OCI-M2 (cell line): ENCODE results near the gene SIGMAR1.

Experiments used
- DNase-seq: peaks from one replicate; lab custom pipeline; 2025; ENCODE audit not compliant: unreplicated experiment; lab: John Stamatoyannopoulos, UW

SIGMAR1 gene

DNA sequence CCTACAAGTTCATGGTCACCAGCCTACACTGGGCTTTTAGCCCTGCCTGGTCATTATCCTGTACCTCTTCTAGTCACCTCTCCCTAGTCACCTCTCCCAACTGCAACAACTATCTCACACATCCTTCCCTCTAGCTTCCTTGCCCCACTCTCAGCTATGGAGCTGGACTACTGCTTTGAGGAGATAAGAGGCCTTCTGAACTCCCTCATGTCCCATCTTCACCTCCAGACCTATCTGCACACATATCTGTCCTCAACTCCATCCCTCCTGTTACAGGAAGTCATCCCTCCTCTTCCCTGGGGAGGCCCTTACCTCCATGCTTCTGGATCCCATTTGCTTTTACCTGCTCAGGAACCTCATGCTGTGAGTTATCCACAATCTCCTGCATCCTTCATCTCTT is 31.4 kb downstream of the SIGMAR1 start:
- no peak for DNase-seq

DNA sequence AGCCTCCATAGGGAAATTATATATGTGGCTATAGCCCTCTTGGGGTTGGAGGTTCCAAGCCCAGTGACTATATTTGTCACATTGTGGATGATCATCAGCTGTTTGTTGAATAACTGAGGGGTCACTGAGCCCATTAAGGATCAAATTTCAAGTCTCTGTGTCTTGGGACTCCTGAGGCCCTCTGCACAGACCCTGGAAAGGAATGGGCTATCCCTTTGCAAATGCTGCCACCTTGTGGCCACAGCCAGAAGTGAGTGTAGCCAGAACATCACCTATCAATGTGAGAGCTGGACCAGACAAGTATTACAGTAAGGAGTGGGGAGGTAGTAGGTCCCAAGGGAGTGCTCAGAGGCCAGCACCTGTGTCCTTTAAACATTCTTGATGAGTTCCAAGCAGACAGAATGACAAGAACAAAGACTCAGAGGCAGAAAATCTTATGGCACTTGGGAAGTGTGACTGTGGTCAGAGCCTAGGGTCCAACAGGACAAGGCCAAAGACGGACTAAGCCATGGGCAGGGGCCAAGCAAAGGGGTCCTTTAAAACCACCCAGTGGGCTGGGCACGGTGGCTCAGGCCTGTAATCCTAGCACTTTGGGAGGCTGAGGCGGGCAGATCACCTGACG is 33.9 kb downstream of the SIGMAR1 start:
- DNase-seq, result peak; percentile 65

- DNase-seq, result no peak
Observed at GRCh38 chr9:34601937-34602573, 35.5 kb downstream of the SIGMAR1 start.

DNA sequence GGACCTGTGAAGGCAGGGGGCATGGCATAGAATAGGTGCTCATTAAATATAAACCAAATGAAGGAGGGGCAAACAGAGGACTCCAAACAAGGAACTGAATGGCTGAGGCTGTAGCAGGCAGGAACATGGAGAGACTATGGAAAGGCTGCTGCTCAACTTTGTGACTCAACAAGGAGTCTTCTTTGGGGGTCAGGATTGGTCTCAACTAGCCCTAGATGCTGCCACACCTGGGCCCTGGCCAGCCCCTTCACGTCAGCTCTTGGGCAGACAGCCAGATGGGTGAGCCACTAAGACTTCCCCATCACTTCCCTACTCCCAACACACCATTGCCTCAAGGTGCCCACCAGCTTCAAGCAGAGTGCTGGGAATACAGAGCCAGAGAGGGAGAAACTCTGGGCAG is 36.7 kb downstream of the SIGMAR1 start:
- DNase-seq, result no peak

- DNase-seq, result no peak
Observed at GRCh38 chr9:34599546-34599945, 38.0 kb downstream of the SIGMAR1 start.

GRCh38 chr9:34594177-34594576 is 43.4 kb downstream of the SIGMAR1 start:
- no peak for DNase-seq

- DNase-seq, result no peak
Observed at GRCh38 chr9:34592895-34593601, 44.5 kb downstream of the SIGMAR1 start.

GRCh38 chr9:34591917-34592866 is 45.4 kb downstream of the SIGMAR1 start:
- DNase-seq, result no peak

DNA sequence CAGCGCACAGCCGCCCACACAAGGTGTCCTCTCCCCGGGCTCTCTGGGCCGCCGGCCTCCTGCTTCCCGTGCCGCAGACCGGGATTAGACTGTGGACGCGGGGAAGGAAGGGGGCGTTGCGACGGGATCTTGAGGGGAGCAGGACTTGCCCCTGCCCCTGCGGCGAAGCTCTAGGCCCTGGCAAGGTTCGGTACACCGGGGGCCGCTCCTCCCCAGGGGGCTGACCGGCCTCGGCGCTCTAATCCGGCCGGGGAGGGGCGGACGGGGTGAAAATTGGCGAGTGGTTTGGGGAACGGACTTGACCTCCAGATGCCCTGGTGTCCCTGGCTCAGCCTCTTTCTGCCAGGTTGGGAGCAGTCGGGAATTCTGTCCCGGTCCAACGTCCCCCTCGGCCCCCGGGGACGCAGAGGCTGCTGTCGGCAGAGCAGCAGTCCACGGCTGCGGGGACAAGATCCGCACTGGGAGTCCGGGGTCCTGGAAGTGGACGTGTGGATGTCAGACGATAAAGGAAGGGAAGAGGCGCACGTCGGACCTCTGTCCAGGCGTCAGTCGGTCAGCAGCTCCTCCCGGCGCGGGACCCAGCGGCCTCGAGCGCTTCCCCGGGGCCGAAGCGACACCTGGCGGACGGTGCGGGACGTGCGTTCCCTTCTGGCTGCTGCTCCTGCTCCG is 46.2 kb downstream of the SIGMAR1 start:
- no peak for DNase-seq

DNA sequence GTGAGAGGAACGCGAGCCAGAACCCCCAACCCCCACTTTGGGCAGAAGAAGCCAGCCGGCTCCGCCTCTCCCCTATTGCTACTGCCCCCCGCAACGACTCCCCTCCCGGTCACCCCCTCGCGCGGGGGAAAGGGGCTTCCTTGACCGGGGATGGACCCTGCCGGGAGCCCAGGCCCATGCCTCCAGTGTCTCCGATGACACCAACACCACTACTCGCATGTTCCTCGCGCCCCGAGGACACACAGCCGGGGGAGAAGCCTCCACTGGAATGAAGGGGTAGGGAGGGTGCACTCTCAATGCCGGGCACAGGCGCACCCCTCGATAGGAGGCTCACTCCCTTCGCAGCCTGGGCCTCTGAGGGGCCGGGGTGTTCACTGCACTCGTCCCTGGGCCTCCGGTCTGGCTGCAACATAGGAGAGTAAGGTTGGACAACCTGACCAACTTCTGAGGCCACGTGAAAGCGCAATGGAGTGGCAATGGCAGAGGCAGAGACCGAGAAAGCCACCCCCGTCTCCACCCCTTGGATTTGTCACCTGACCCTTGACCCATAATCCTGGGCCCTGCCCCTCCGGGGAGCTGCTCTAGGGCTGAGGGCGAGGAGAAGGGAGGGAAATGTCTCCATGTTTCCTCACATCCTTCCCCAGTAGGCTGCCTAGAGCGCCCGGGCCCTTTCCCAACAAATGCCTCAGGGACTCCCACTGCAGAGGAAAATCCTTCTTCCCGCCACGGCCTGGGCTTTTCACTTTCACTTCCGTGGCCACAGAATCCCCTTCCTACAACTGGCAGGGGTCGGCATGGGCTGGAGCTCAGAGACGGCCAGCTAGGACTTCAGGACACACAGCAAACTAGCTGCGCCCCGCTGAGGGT is 47.0 kb downstream of the SIGMAR1 start:
- DNase-seq, result no peak

GRCh38 chr9:34589636-34590380 is 47.8 kb downstream of the SIGMAR1 start, which contains the start of gene CNTFR:
Gene CNTFR (minus strand): TSS chr9:34589724. CDS start chr9:34568981, 20,743 bp downstream.
- DNase-seq, result no peak

DNA sequence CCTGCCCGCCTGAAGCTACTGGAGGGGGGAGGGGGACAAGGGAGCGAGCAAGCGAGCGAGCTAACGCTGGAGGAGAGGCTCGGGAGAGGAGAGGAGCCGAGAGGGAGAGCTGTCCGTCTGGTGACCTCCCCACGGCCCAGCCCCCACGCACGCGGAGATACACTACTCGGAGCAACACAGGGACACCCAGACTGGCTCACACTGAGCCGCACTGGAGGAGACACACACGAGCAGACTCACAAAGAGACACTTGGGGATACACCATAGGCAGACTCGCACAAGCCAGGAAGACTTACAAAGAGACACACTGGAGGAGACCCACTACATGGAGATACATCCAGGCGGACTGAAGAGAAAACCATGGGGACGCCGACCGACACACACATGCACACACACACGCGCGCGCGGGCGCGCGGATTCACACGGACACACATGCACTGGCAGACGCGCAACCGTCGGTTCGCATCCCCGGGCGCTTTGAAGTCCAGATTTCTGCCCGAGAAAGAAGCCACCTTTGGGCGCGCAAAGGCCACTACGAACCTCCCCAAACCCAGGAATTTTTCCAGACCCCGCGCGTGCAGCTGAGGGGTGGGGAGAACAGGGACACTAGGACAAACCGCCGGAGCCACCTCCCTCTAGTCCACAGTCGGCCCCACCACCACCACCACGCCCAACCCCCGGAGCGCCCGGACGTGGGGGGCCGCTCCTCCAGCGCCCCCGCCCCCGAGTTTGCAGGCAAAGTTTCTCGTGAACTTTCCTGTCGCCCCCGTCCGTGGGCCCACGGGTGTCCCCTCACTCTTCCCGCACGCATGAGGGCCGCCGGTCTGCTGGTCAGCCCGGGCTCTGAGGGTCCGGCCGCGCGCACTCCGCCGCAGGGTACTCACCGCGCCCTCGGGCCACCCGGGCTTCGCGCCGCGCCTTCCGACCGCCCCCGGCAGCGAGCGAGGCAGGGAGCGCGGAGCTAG is 48.6 kb downstream of the SIGMAR1 start:
- DNase-seq, result no peak

DNA sequence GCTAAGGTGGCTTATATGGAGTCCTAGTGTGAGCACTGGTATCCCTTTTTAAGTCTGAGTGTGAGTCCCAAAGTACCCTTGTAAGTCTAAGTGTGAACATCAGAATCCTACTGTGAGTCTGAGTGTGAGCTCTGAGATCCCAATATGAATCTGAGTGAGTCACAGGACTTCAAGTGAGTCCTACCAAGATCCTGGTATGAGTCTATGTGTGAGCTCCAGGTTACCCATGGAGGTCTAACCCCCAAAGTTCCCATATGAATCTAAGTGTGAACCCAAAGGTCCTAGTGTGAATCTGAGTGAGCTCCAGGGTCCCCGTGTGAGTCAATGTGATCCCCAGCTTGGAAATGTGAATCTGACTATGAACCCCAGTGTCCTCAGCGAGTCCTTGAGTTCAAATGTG is 50.3 kb downstream of the SIGMAR1 start:
- DNase-seq, result no peak

DNA sequence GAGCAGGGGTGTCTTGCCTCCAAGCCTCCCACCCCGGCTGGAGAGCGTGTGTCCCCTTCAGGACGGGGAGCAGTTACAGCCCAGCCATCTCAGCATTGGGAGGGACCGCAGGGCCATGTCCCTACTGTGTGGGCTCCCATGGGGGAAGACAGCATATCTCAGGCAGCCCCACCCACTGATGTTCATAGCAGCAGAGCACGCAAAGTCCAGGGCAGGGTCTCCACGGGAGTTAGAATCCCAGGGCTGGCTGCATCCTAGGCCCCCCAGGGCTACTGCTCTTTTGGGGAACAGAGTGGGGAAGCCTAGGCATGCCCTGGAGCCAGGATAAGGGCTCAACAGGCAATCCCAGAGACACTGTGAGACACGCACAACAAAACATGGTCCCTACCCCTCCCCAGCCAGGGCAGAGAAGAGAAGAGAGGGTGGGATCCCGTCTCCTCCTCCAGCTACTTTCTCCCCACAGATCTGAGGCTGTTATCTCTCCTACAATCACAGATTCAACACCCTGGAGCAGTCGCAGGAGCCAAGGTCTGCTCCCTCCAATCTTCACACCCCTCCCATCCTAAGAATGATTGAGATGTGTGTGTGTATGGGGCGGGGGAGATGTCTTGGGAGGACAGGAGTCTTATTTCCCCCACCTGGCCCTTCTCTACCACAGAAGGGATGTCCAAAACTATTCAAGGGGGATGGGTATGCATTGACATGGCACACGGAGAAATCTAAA is 51.5 kb downstream of the SIGMAR1 start:
- DNase-seq, result no peak

DNA sequence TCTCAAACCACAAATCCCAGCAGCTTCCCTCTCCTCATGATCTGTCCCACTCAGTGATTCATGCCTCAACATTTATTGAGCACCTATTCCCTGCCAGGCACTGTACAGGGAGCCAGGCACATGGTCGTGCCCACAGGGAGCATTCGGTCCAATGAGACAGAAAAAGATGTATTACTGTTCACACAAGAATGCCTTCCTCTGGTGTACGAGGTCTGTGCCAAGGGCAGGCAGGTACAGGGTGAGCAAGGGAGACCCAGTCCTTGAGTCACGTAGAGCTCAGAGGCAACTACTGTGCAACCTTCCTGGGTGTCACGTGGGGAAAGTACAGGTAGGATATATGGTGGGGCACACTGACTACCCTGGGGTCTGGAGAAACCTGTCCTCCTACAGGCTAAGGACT is 52.6 kb downstream of the SIGMAR1 start:
- DNase-seq, result no peak
